ENCODE measurements around the gene MEGF8. TPM values are rescaled to one million over a fixed set of nuclear protein-coding genes. Genes with fewer than 3 reads are reported as not detected.
A peak's percentile ranks its signal among the peaks of the same experiment; 100 is the strongest.

The MEGF8 gene
- total RNA-seq, 3 donors from 2014 or later (not counting 1 experiment from before 2014, with no cell fraction given), result 8.1 to 11.3 (median 10.5) TPM

DNA sequence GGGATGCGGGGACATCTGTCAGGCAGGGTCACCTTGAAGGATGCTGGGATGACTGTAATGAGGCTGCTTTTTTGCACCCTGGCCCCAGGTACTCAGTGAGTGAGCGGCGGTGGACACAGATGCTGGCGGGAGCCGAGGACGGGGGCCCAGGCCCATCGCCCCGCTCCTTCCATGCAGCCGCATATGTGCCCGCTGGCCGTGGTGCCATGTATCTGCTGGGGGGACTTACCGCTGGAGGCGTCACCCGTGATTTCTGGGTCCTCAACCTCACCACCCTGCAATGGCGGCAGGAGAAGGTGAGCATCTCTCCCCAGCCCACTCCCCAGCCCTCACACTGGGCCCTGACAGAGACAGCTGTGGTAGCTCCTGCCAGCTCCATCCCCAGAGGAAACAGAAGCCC, 31.3 kb downstream of the MEGF8 start:
- ATAC-seq (no peak), DNase-seq (no peak)
- H3K4me3 Mint-ChIP-seq, result no peak overlapping the region
- Histone ChIP-seq H3K27me3 (ENCODE audit: control insufficient read depth, insufficient read depth, low read length) (no peaks in the 10 kb centered on the region), H3K9me3 (ENCODE audit: control insufficient read depth, insufficient read depth, low read length) (no peaks in the 10 kb centered on the region), H3K4me1 (ENCODE audit: control insufficient read depth, insufficient read depth, low read length) (peaks cover 4% of the 10 kb centered on the region), H3K27ac (ENCODE audit: low read length) (no peak overlapping the region), H3K36me3 (ENCODE audit: control insufficient read depth, insufficient read depth, low read length) (peaks cover 15% of the 10 kb centered on the region), H3K4me3 (ENCODE audit: low read length) (no peak overlapping the region)
- H3K27ac Mint-ChIP-seq, result no peak overlapping the region
- peaks cover 0 to 5% of the 10 kb centered on the region in 2 donors for H3K4me1 Mint-ChIP-seq
- 97% methylated on average over 15 of the region's 15 CpGs for WGBS (ENCODE audit: insufficient coverage)
- intact Hi-C loops (cut with micrococcal nuclease), result no loop called here
- no peaks in the 10 kb centered on the region for H3K36me3 Mint-ChIP-seq
- H3K27me3 Mint-ChIP-seq (ENCODE audit: low read depth in 2 of 2), result no peaks in the 10 kb centered on the region
- TF ChIP-seq, protein P1, sequence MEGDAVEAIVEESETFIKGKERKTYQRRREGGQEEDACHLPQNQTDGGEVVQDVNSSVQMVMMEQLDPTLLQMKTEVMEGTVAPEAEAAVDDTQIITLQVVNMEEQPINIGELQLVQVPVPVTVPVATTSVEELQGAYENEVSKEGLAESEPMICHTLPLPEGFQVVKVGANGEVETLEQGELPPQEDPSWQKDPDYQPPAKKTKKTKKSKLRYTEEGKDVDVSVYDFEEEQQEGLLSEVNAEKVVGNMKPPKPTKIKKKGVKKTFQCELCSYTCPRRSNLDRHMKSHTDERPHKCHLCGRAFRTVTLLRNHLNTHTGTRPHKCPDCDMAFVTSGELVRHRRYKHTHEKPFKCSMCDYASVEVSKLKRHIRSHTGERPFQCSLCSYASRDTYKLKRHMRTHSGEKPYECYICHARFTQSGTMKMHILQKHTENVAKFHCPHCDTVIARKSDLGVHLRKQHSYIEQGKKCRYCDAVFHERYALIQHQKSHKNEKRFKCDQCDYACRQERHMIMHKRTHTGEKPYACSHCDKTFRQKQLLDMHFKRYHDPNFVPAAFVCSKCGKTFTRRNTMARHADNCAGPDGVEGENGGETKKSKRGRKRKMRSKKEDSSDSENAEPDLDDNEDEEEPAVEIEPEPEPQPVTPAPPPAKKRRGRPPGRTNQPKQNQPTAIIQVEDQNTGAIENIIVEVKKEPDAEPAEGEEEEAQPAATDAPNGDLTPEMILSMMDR (IDR thresholded peaks at IDR 0.05), result no peak
- H3K9me3 Mint-ChIP-seq, result no peaks in the 10 kb centered on the region

DNA sequence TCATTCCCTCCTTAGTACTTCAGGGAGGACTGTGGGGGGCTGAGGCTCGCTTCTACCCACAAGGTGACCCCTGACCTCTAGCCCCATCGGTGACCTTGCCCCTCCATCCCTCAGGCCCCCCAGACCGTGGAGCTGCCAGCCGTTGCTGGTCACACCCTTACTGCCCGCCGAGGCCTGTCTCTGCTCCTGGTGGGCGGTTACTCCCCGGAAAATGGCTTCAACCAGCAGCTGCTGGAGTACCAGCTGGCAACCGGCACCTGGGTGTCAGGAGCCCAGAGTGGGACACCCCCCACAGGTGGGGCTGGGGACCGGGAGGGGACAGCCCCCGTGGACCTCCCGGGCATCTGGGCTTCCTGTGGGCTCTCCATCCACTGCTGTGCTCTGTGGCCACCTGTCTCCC, 31.9 kb downstream of the MEGF8 start:
- intact Hi-C loops (cut with micrococcal nuclease), result no loop called here
- Histone ChIP-seq H3K9me3 (ENCODE audit: control insufficient read depth, insufficient read depth, low read length) (no peaks in the 10 kb centered on the region), H3K4me1 (ENCODE audit: control insufficient read depth, insufficient read depth, low read length) (peaks cover 4% of the 10 kb centered on the region), H3K36me3 (ENCODE audit: control insufficient read depth, insufficient read depth, low read length) (peaks cover 15% of the 10 kb centered on the region), H3K27me3 (ENCODE audit: control insufficient read depth, insufficient read depth, low read length) (no peaks in the 10 kb centered on the region), H3K27ac (ENCODE audit: low read length) (no peak overlapping the region), H3K4me3 (ENCODE audit: low read length) (no peak overlapping the region)
- ATAC-seq (no peak), DNase-seq (no peak)
- Mint-ChIP-seq H3K4me3 (no peak overlapping the region), H3K27me3 (ENCODE audit: low read depth in 2 of 2) (no peaks in the 10 kb centered on the region), H3K27ac (no peak overlapping the region), H3K36me3 (no peaks in the 10 kb centered on the region), H3K4me1 (peaks cover 0 to 5% of the 10 kb centered on the region in 2 donors), H3K9me3 (no peaks in the 10 kb centered on the region)
- WGBS (ENCODE audit: insufficient coverage), result 92% methylated on average over 12 of the region's 12 CpGs
- TF ChIP-seq, protein P1 (IDR thresholded peaks at IDR 0.05), result no peak

DNA sequence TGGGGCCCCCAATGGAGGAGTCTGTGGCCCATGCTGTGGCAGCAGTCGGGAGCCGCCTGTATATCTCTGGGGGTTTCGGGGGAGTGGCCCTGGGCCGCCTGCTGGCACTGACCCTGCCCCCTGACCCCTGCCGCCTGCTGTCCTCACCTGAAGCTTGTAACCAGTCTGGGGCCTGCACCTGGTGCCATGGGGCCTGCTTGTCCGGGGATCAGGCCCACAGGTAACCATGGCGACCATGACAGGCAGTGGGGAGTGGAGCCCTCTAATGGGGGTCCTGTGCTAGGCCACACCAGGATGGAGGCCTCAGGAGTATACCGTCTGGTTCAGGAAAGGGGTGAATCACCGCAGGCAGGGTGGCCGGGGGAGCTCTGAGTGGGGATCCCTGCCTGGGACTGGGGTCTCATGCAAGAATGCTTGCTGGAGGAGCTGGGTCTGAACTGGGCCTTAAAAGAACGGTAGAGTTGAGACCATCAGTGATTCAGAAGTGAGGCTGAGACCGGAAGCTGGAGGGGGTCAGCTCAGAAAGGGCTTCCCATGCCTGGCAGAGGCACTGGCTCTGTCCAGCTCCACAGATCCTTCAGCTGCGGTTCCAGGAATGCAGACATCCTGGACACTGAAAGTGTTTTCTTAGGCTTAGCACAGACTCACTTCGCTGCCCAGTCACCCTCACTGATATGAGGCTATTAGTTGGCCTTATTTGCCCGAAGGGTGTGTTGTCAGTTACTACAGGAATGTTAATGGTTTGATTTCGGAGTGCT, 35.5 kb downstream of the MEGF8 start:
- Mint-ChIP-seq H3K36me3 (peaks cover 6% of the 10 kb centered on the region), H3K9me3 (no peaks in the 10 kb centered on the region), H3K4me1 (no peaks in the 10 kb centered on the region), H3K27me3 (ENCODE audit: low read depth in 2 of 2) (no peaks in the 10 kb centered on the region), H3K27ac (peak overlapping the region in 1 of 2 donors; percentile 14), H3K4me3 (no peak overlapping the region)
- Histone ChIP-seq H3K27ac (ENCODE audit: low read length) (no peak overlapping the region), H3K27me3 (ENCODE audit: control insufficient read depth, insufficient read depth, low read length) (no peaks in the 10 kb centered on the region), H3K4me1 (ENCODE audit: control insufficient read depth, insufficient read depth, low read length) (peaks cover 14% of the 10 kb centered on the region), H3K9me3 (ENCODE audit: control insufficient read depth, insufficient read depth, low read length) (no peaks in the 10 kb centered on the region), H3K36me3 (ENCODE audit: control insufficient read depth, insufficient read depth, low read length) (peaks cover 9% of the 10 kb centered on the region), H3K4me3 (ENCODE audit: low read length) (no peak overlapping the region)
- DNase-seq (no peak), ATAC-seq (no peak)
- TF ChIP-seq, protein P1 (IDR thresholded peaks at IDR 0.05), result no peak
- intact Hi-C loops (cut with micrococcal nuclease), result no loop called here
- WGBS (ENCODE audit: insufficient coverage), result 93% methylated on average over 15 of the region's 16 CpGs

DNA sequence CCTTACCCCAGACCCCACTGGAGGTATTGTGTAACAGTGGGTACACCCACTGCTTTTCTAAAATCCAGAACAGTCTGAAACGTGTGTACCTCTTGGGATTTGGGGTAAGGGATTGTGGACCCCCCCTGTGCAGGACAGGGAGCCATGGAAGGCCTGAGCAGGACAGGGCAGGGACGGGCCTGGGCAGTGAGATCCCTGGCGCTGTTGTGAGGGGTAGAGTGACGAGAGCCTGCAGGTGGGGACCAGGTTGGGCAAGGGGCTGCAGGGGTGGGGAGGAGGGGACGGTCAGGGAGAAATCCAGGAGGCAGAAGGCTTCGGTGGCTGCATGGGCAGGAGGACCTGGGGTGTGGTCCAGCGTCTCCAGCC, 36.1 kb downstream of the MEGF8 start:
- peaks cover 5% of the 10 kb centered on the region for H3K36me3 ChIP-seq (ENCODE audit: control insufficient read depth, insufficient read depth, low read length)
- intact Hi-C loops (cut with micrococcal nuclease), result no loop called here
- H3K27ac ChIP-seq (ENCODE audit: low read length), result no peak overlapping the region
- no peaks in the 10 kb centered on the region for H3K27me3 ChIP-seq (ENCODE audit: control insufficient read depth, insufficient read depth, low read length)
- H3K27ac Mint-ChIP-seq, result no peak overlapping the region
- no peak overlapping the region for H3K4me3 Mint-ChIP-seq
- H3K9me3 ChIP-seq (ENCODE audit: control insufficient read depth, insufficient read depth, low read length), result no peaks in the 10 kb centered on the region
- H3K27me3 Mint-ChIP-seq (ENCODE audit: low read depth in 2 of 2), result no peaks in the 10 kb centered on the region
- H3K4me3 ChIP-seq (ENCODE audit: low read length), result no peak overlapping the region
- peaks cover 6% of the 10 kb centered on the region for H3K36me3 Mint-ChIP-seq
- H3K4me1 ChIP-seq (ENCODE audit: control insufficient read depth, insufficient read depth, low read length), result peaks cover 14% of the 10 kb centered on the region
- WGBS (ENCODE audit: insufficient coverage), result 88% methylated on average over 7 of the region's 7 CpGs
- no peaks in the 10 kb centered on the region for H3K9me3 Mint-ChIP-seq
- ATAC-seq (no peak), DNase-seq (no peak)
- H3K4me1 Mint-ChIP-seq, result no peaks in the 10 kb centered on the region
- TF ChIP-seq, protein P1 (IDR thresholded peaks at IDR 0.05), result no peak
